ENCODE results near the gene GALNT9. TPM values are rescaled to one million over a fixed set of nuclear protein-coding genes. Genes with fewer than 3 reads are reported as not detected.
A peak's percentile ranks its signal among the peaks of the same experiment; 100 is the strongest.

GALNT9 gene
- total RNA-seq, 1 experiment from 2014 or later = 0.45 TPM

DNA sequence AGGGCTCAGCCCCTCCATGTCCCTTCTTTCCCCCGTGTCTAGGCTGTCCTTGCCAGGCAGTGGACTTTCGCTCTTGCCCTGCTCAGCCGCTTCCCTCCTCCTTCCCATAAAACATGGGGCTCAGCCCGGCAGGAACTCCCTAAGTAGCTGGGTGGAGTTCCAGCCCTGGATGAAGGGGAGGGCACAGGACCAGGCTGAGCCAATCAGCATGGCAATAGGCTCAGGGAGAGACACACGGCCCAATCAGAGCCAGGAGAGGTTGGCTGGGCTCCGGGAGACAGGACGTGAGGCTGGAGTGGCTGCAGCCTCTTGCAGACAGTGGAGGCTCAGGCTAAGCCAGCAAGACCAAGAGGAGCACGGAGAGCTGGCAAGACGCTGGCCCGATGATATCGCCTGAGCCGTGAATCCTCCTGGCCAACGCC, 54.3 kb downstream of the GALNT9 start:
- Mint-ChIP-seq H3K4me3 (ENCODE audit: unreplicated experiment) (peak overlapping the region; percentile 59), H3K27me3 (ENCODE audit: insufficient read depth, unreplicated experiment) (no peaks in the 10 kb centered on the region), H3K36me3 (ENCODE audit: insufficient read depth, unreplicated experiment) (no peaks in the 10 kb centered on the region), H3K27ac (ENCODE audit: unreplicated experiment) (no peak overlapping the region), H3K4me1 (ENCODE audit: low read depth, unreplicated experiment) (peaks cover 7% of the 10 kb centered on the region), H3K9me3 (ENCODE audit: unreplicated experiment) (no peaks in the 10 kb centered on the region)
- intact Hi-C loops (cut with micrococcal nuclease; ENCODE audit: unreplicated experiment) = no loop called here
- Histone ChIP-seq H3K4me3 (ENCODE audit: low read depth, low read length) (no peak overlapping the region), H3K27me3 (replicated peaks; ENCODE audit: control insufficient read depth, insufficient read depth, low read length) (no peaks in the 10 kb centered on the region), H3K4me1 (peaks cover 12% of the 10 kb centered on the region; the same call in 1 of the 2 replicates), H3K9me3 (no peaks in the 10 kb centered on the region), H3K36me3 (ENCODE audit: control insufficient read depth, insufficient read depth, low read length) (no peaks in the 10 kb centered on the region)
- DNase-seq = peak; percentile 73 to 86
- BruUV-seq (replicated peaks) = no TSS peak
- ChIA-PET POLR2A (no interaction called here), CTCF (interaction anchor here (1.2 kb wide), 1 partner anchor 10 kb away, joined by 3 read pairs; no protein-coding TSS in a partner anchor)
- no peak for TF ChIP-seq CTCF (IDR thresholded peaks at IDR 0.05; ENCODE audit: insufficient read depth in 1 of 2, low read depth in 1 of 2, low read length in 1 of 2, severe bottlenecking in 1 of 2, unreplicated experiment in 1 of 2)

- ChIA-PET POLR2A (no interaction called here), CTCF (no interaction called here)
- Histone ChIP-seq H3K27me3 (replicated peaks; ENCODE audit: control insufficient read depth, insufficient read depth, low read length) (no peaks in the 10 kb centered on the region), H3K4me1 (0 out of 2 replicates have a peak, but pooled peaks cover 8% of the 10 kb centered on the region), H3K9me3 (no peaks in the 10 kb centered on the region), H3K4me3 (ENCODE audit: low read depth, low read length) (no peak overlapping the region), H3K36me3 (ENCODE audit: control insufficient read depth, insufficient read depth, low read length) (no peaks in the 10 kb centered on the region)
- Mint-ChIP-seq H3K36me3 (ENCODE audit: insufficient read depth, unreplicated experiment) (no peaks in the 10 kb centered on the region), H3K9me3 (ENCODE audit: unreplicated experiment) (no peaks in the 10 kb centered on the region), H3K4me1 (ENCODE audit: low read depth, unreplicated experiment) (peaks cover 7% of the 10 kb centered on the region), H3K27ac (ENCODE audit: unreplicated experiment) (no peak overlapping the region), H3K4me3 (ENCODE audit: unreplicated experiment) (no peak overlapping the region), H3K27me3 (ENCODE audit: insufficient read depth, unreplicated experiment) (no peaks in the 10 kb centered on the region)
- intact Hi-C loops (cut with micrococcal nuclease; ENCODE audit: unreplicated experiment) = no loop called here
- BruUV-seq (replicated peaks) = no TSS peak
- TF ChIP-seq CTCF (IDR thresholded peaks at IDR 0.05; ENCODE audit: insufficient read depth in 1 of 2, low read depth in 1 of 2, low read length in 1 of 2, severe bottlenecking in 1 of 2, unreplicated experiment in 1 of 2) = no peak
- DNase-seq = no peak
Measured at GRCh38 chr12:132273992-132274334, 55.4 kb downstream of the GALNT9 start.

- ChIA-PET CTCF (no interaction called here), POLR2A (no interaction called here)
- no TSS peak for BruUV-seq (replicated peaks)
- intact Hi-C loops (cut with micrococcal nuclease; ENCODE audit: unreplicated experiment) = no loop called here
- H3K4me3 Mint-ChIP-seq (ENCODE audit: unreplicated experiment) = no peak overlapping the region
- no peak overlapping the region for H3K27ac Mint-ChIP-seq (ENCODE audit: unreplicated experiment)
- Histone ChIP-seq H3K27me3 (replicated peaks; ENCODE audit: control insufficient read depth, insufficient read depth, low read length) (no peaks in the 10 kb centered on the region), H3K4me1 (0 out of 2 replicates have a peak, but pooled peaks cover 3% of the 10 kb centered on the region), H3K36me3 (ENCODE audit: control insufficient read depth, insufficient read depth, low read length) (no peaks in the 10 kb centered on the region), H3K9me3 (no peaks in the 10 kb centered on the region), H3K4me3 (ENCODE audit: low read depth, low read length) (no peak overlapping the region)
- H3K36me3 Mint-ChIP-seq (ENCODE audit: insufficient read depth, unreplicated experiment) = no peaks in the 10 kb centered on the region
- TF ChIP-seq CTCF (IDR thresholded peaks at IDR 0.05; ENCODE audit: insufficient read depth in 1 of 2, low read depth in 1 of 2, low read length in 1 of 2, severe bottlenecking in 1 of 2, unreplicated experiment in 1 of 2) = no peak
- H3K9me3 Mint-ChIP-seq (ENCODE audit: unreplicated experiment) = no peaks in the 10 kb centered on the region
- no peaks in the 10 kb centered on the region for H3K27me3 Mint-ChIP-seq (ENCODE audit: insufficient read depth, unreplicated experiment)
- H3K4me1 Mint-ChIP-seq (ENCODE audit: low read depth, unreplicated experiment) = peaks cover 7% of the 10 kb centered on the region
- no peak for DNase-seq
Measured at GRCh38 chr12:132272711-132273110, 56.7 kb downstream of the GALNT9 start.
